HEK293 (cell line): ENCODE measurements around the gene ZNF541.

Experiments
- HOXC10 ChIP-seq: sonication (generic); formaldehyde crosslinking; IDR thresholded peaks from 2 replicates; pipeline ENCODE4 v1.8.1; 2023; ENCODE audit warnings: mild to moderate bottlenecking, missing genetic modification reagents
- KLF16 ChIP-seq: fragments of 450-650 bp; formaldehyde crosslinking; IDR thresholded peaks from 2 replicates; pipeline ENCODE4 v1.5.1; 2017; ENCODE audit warnings: missing biosample characterization, missing genetic modification characterization
- PRDM2 ChIP-seq: fragments of 450-650 bp; formaldehyde crosslinking; IDR thresholded peaks from 2 replicates; pipeline ENCODE4 v1.5.1; 2016; ENCODE audit warnings: missing biosample characterization, missing genetic modification characterization, borderline replicate concordance
- SCRT1 ChIP-seq: fragments of 450-650 bp; formaldehyde crosslinking; IDR thresholded peaks from 2 replicates; pipeline ENCODE4 v1.5.1; 2016; ENCODE audit warnings: missing biosample characterization, missing genetic modification characterization, borderline replicate concordance
- SCRT2 ChIP-seq: fragments of 450-650 bp; formaldehyde crosslinking; IDR thresholded peaks from 2 replicates; pipeline ENCODE4 v1.5.1; 2016; ENCODE audit warnings: missing biosample characterization, missing genetic modification characterization
- WT1 ChIP-seq: fragments of 450-650 bp; formaldehyde crosslinking; IDR thresholded peaks from 2 replicates; pipeline ENCODE4 v1.5.1; 2016; ENCODE audit warnings: missing biosample characterization, missing genetic modification characterization
- ZBTB1 ChIP-seq: fragments of 450-650 bp; formaldehyde crosslinking; IDR thresholded peaks from 2 replicates; pipeline ENCODE4 v1.5.1; 2016; ENCODE audit warnings: missing biosample characterization, missing genetic modification characterization
- ZBTB10 ChIP-seq: fragments of 450-650 bp; formaldehyde crosslinking; IDR thresholded peaks from 2 replicates; pipeline ENCODE4 v1.5.1; 2016; ENCODE audit warnings: missing biosample characterization, missing genetic modification characterization
- ZBTB17 ChIP-seq: fragments of 450-650 bp; formaldehyde crosslinking; IDR thresholded peaks from 2 replicates; pipeline ENCODE4 v1.5.1; 2016; ENCODE audit warnings: missing biosample characterization, missing genetic modification characterization
- ZBTB48 ChIP-seq: fragments of 450-650 bp; formaldehyde crosslinking; IDR thresholded peaks from 2 replicates; pipeline ENCODE4 v1.5.1; 2016; ENCODE audit warnings: missing biosample characterization, missing genetic modification characterization
- ZBTB8A ChIP-seq: fragments of 450-650 bp; formaldehyde crosslinking; IDR thresholded peaks from 2 replicates; pipeline ENCODE4 v1.5.1; 2016; ENCODE audit warnings: missing biosample characterization, missing genetic modification characterization
- ZFP3 ChIP-seq: fragments of 450-650 bp; formaldehyde crosslinking; IDR thresholded peaks from 2 replicates; pipeline ENCODE4 v1.5.1; 2016; ENCODE audit warnings: low read depth, missing biosample characterization, missing genetic modification characterization
- ZIC2 ChIP-seq: fragments of 450-650 bp; formaldehyde crosslinking; IDR thresholded peaks from 2 replicates; pipeline ENCODE4 v1.5.1; 2016; ENCODE audit warnings: missing biosample characterization, missing genetic modification characterization
- ZNF140 ChIP-seq: fragments of 450-650 bp; formaldehyde crosslinking; IDR thresholded peaks from 2 replicates; pipeline ENCODE4 v1.5.1; 2016; ENCODE audit warnings: missing biosample characterization, missing genetic modification characterization
- ZNF169 ChIP-seq: fragments of 450-650 bp; formaldehyde crosslinking; IDR thresholded peaks from 2 replicates; pipeline ENCODE4 v1.5.1; 2016; ENCODE audit warnings: missing biosample characterization, missing genetic modification characterization
- ZNF19 ChIP-seq: fragments of 450-650 bp; formaldehyde crosslinking; IDR thresholded peaks from 2 replicates; pipeline ENCODE4; 2016; ENCODE audit warnings: missing biosample characterization, missing genetic modification characterization, low read depth
- ZNF214 ChIP-seq: fragments of 450-650 bp; formaldehyde crosslinking; IDR thresholded peaks from 2 replicates; pipeline ENCODE4 v1.5.1; 2017; ENCODE audit warnings: missing biosample characterization, mild to moderate bottlenecking, missing genetic modification characterization, borderline replicate concordance
- ZNF239 ChIP-seq: fragments of 450-650 bp; formaldehyde crosslinking; IDR thresholded peaks from 2 replicates; pipeline ENCODE4 v1.5.1; 2016; ENCODE audit warnings: missing biosample characterization, missing genetic modification characterization
- ZNF274 ChIP-seq, 2 experiments: fragments of 200-500 bp in 1 of 2; fragments of 450-650 bp in 1 of 2; sonication (Bioruptor generic) in 1 of 2; formaldehyde crosslinking in 1 of 2; IDR thresholded peaks; 2 replicates each; pipeline versions ENCODE4 v1.5.1 to v1.6.1; 2014 to 2016; ENCODE audit warnings: borderline replicate concordance in 1 of 2, inconsistent platforms in 1 of 2, low read length in 1 of 2, missing biosample characterization in 1 of 2, missing genetic modification characterization in 1 of 2
- ZNF302 ChIP-seq: fragments of 450-650 bp; formaldehyde crosslinking; IDR thresholded peaks from 2 replicates; pipeline ENCODE4 v1.5.1; 2016; ENCODE audit warnings: missing biosample characterization, missing genetic modification characterization, low read depth
- ZNF335 ChIP-seq: fragments of 450-650 bp; formaldehyde crosslinking; conservative IDR thresholded peaks from 2 replicates; pipeline ENCODE4 v1.5.1; 2016; ENCODE audit warnings: missing biosample characterization, missing genetic modification characterization
- ZNF433 ChIP-seq: fragments of 450-650 bp; formaldehyde crosslinking; IDR thresholded peaks from 2 replicates; pipeline ENCODE4 v1.5.1; 2016; ENCODE audit warnings: missing biosample characterization, missing genetic modification characterization, low read depth
- ZNF521 ChIP-seq: fragments of 450-650 bp; formaldehyde crosslinking; IDR thresholded peaks from 2 replicates; pipeline ENCODE4 v1.5.1; 2017; ENCODE audit warnings: missing biosample characterization, mild to moderate bottlenecking, missing genetic modification characterization
- ZNF585B ChIP-seq: fragments of 450-650 bp; formaldehyde crosslinking; IDR thresholded peaks from 2 replicates; pipeline ENCODE4 v1.5.1; 2016; ENCODE audit warnings: missing biosample characterization, missing genetic modification characterization
- ZNF596 ChIP-seq: fragments of 450-650 bp; IDR thresholded peaks from 2 replicates; pipeline ENCODE4 v1.5.0; 2018; ENCODE audit warnings: missing biosample characterization, mild to moderate bottlenecking, missing genetic modification characterization, moderate library complexity
- ZNF610 ChIP-seq: fragments of 450-650 bp; formaldehyde crosslinking; IDR thresholded peaks from 2 replicates; pipeline ENCODE4 v1.5.1; 2016; ENCODE audit warnings: missing biosample characterization, missing genetic modification characterization, borderline replicate concordance
- ZNF621 ChIP-seq: fragments of 450-650 bp; formaldehyde crosslinking; IDR thresholded peaks from 2 replicates; pipeline ENCODE4 v1.5.1; 2017; ENCODE audit warnings: missing biosample characterization, missing genetic modification characterization
- ZNF843 ChIP-seq: fragments of 450-650 bp; formaldehyde crosslinking; IDR thresholded peaks from 2 replicates; pipeline ENCODE4 v1.5.1; 2016; ENCODE audit warnings: missing biosample characterization, missing genetic modification characterization
- TF ChIP-seq, protein P1 (sequence below): fragments of 450-650 bp; formaldehyde crosslinking; optimal IDR thresholded peaks from 2 replicates; pipeline ENCODE3; 2016; ENCODE audit warnings: missing biosample characterization, mild to moderate bottlenecking, missing genetic modification characterization

ZNF541 gene

DNA sequence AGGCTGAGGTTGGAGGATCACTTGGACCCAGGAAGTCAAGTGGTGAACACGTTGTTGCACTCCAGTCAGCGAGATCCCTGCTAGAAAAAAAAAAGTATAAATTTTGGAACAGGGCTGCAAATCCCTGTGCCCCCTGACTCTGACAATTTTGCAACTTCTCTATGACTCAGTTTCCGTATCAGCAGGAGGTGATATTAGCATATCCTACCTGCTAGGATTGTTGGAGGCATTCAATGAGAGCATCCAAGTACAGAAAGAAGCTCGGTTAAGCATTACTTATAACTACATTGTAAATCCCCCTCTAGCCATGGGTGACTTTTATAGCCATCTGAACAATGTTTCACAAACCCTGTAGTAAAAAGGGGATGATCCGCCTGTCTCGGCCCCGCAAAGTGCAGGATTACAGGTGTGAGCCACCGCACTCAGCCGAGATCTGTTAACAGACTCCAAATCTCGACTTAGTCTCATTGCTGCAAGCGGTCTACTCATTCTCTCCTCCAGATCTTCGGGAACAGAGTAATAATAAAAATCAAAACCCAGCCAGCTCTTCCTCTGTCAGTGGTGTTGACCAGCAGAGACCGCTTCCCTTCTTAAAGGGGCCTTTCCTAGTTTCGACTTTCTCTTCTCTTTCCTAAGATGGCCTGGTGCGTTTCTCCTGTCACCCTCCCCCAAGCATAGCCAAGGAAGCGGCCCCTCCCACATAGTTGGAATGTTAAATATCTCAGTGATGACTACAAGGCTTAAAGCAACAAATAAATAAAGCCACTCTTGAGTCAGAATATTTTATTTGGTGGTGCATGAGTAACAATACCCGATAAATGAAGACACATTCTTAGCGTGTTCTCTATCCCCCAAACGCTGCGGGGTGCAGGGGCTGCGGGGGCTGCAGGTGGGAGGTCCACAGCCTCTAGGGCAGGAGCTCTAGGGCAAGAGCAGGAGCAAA lies 25.7 kb upstream of the ZNF541 start (continued):
- TF ChIP-seq ZNF239 (tag by site-specific recombination), result no peak
- TF ChIP-seq ZNF433 (tag by site-specific recombination), result no peak
- peak; percentile 28; the same call in 1 of the 2 replicates for TF ChIP-seq SCRT2 (tag by site-specific recombination)
- no peak for TF ChIP-seq ZNF274 (IDR thresholded peaks at IDR 0.05; ENCODE audit: low read length)
- no peak for TF ChIP-seq ZNF274 (tag by site-specific recombination; IDR thresholded peaks at IDR 0.05; ENCODE audit: borderline replicate concordance)
- TF ChIP-seq ZBTB17 (tag by site-specific recombination), result peak; percentile 70
- TF ChIP-seq ZNF19 (tag by site-specific recombination), result no peak
- TF ChIP-seq, protein P1, sequence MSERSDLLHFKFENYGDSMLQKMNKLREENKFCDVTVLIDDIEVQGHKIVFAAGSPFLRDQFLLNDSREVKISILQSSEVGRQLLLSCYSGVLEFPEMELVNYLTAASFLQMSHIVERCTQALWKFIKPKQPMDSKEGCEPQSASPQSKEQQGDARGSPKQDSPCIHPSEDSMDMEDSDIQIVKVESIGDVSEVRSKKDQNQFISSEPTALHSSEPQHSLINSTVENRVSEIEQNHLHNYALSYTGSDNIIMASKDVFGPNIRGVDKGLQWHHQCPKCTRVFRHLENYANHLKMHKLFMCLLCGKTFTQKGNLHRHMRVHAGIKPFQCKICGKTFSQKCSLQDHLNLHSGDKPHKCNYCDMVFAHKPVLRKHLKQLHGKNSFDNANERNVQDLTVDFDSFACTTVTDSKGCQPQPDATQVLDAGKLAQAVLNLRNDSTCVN (tag by site-specific recombination), result no peak
- TF ChIP-seq ZNF610 (tag by site-specific recombination), result no peak
- TF ChIP-seq ZNF335, result peak; percentile 34; the same call in 1 of the 2 replicates
- 0 out of 2 replicates have a peak, but pooled peaks have one; percentile 18 for TF ChIP-seq ZNF843 (tag by site-specific recombination)
- TF ChIP-seq HOXC10 (CRISPR knock-in tag), result no peak
- TF ChIP-seq ZNF596 (tag by site-specific recombination), result no peak
- TF ChIP-seq KLF16 (tag by site-specific recombination), result no peak
- TF ChIP-seq ZBTB1 (tag by site-specific recombination), result no peak
- TF ChIP-seq ZNF585B, result no peak
- TF ChIP-seq ZNF521, result no peak
- no peak for TF ChIP-seq WT1 (tag by site-specific recombination)
- TF ChIP-seq ZNF621 (tag by site-specific recombination), result no peak
- TF ChIP-seq ZNF140, result no peak
- TF ChIP-seq ZBTB10, result no peak; the same call in 1 of the 2 replicates
- TF ChIP-seq ZNF214 (tag by site-specific recombination), result no peak
- TF ChIP-seq ZBTB8A (tag by site-specific recombination), result no peak
- no peak for TF ChIP-seq ZNF169 (tag by site-specific recombination)
- no peak for TF ChIP-seq SCRT1
- peak; percentile 39; the same call in 1 of the 2 replicates for TF ChIP-seq ZIC2 (tag by site-specific recombination)
- no peak for TF ChIP-seq PRDM2
- TF ChIP-seq ZFP3 (tag by site-specific recombination), result no peak
- TF ChIP-seq ZBTB48, result no peak
- TF ChIP-seq ZNF302 (tag by site-specific recombination), result no peak
